Spinal cord (tissue), 10 donors: Measurements from ENCODE around the gene RECQL5. TPM values are rescaled to one million over a fixed set of nuclear protein-coding genes. Genes with fewer than 3 reads are reported as not detected.
A peak's percentile ranks its signal among the peaks of the same experiment; 100 is the strongest.

ENCODE experiments used
- DNase-seq, 6 donors: peaks; one replicate each; pipeline versions ENCODE4 v3.0.0 to v3.0.0-alpha.2; 2013 to 2015; ENCODE audit warnings: low spot score in 6 of 6, low read depth in 4 of 6
- H3K27ac ChIP-seq: one replicate; pipeline ENCODE4 v1.5.1; 2013; ENCODE audit warnings: low read depth, low read length, control low read depth
- H3K27me3 ChIP-seq: one replicate; pipeline ENCODE4 v1.6.1; 2013; ENCODE audit warnings: low read length; ENCODE audit not compliant: control insufficient read depth, insufficient read depth
- H3K36me3 ChIP-seq: one replicate; pipeline ENCODE4 v1.6.1; 2013; ENCODE audit warnings: low read length; ENCODE audit not compliant: control insufficient read depth, insufficient read depth
- H3K4me1 ChIP-seq: one replicate; pipeline ENCODE4 v1.6.1; 2013; ENCODE audit warnings: low read length; ENCODE audit not compliant: control insufficient read depth, insufficient read depth
- H3K4me3 ChIP-seq: one replicate; pipeline ENCODE4 v1.5.1; 2013; ENCODE audit warnings: low read depth, low read length, control low read depth
- H3K9me3 ChIP-seq: one replicate; pipeline ENCODE4 v1.6.1; 2013; ENCODE audit warnings: low read length; ENCODE audit not compliant: control insufficient read depth, insufficient read depth
- WGBS: methylation state at CpG from one replicate; pipeline ENCODE4 v1.1.5; 2013; ENCODE audit warnings: missing lambda C conversion rate; ENCODE audit not compliant: insufficient coverage; 5-methylcytosine and 5-hydroxymethylcytosine counted together
- polyA plus RNA-seq, 2 donors: library from polyadenylated mRNA; unstranded; fragments of 120-200 nt; gene quantifications; one replicate each; pipeline ENCODE4 v1.2.1, GENCODE V29; 2013; ENCODE audit not compliant: insufficient read length in 2 of 2
- total RNA-seq, 2 donors: library from RNA; depleted of rRNA in 1 of 2; stranded (reverse); fragments of 120-200 nt in 1 of 2; fragments of >200 nt in 1 of 2; gene quantifications; one replicate each; pipeline versions ENCODE4 v1.2.3 to v1.2.4, GENCODE V29; 2013 to 2014
- donor health status: healthy.

The RECQL5 gene
- total and polyA plus RNA-seq, 4 donors, result 10.2 to 36.5 (median 28.7) TPM

- H3K9me3 ChIP-seq, result no peaks in the 10 kb centered on the region
- no peak overlapping the region for H3K4me3 ChIP-seq
- DNase-seq, result no peak
- no peaks in the 10 kb centered on the region for H3K27me3 ChIP-seq
- peaks cover 79% of the 10 kb centered on the region for H3K36me3 ChIP-seq
- H3K27ac ChIP-seq, result peak overlapping the region; percentile 75
- peaks cover 72% of the 10 kb centered on the region for H3K4me1 ChIP-seq
- WGBS, result 63% methylated on average over 2 of the region's 3 CpGs
Measured at GRCh38 chr17:75698659-75699058, 31.7 kb upstream of the RECQL5 start.

DNA sequence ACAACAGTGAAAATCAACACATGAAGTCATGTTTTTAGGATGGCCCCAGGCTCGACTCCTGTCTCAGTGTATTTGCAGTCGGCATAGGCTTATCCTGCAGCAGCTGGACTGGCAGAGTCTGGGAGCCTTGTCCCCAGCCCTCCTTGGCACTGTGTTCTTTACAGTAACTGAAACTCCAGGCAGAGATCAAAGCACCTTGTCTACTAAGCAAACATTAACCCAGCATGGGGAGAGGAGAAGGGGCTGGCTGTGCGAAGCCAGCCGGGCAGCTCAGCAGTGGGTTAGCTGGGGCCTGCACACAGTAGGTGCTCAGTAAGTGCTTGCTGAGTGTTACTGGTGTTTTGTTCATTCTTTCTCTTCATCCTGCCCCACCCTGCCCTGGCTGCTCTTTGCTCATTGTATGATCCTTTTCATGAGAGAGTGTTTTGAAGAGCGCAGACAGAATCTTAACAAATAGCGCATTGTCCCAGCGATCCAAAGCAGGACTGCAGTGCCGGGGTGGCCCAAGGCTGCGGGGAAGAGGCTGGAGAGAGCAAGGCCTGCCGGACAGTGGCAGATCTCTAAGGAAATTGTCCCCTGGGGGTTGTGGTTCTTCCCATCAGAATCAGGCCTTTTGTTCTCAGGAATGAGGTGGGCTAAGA lies 30.8 kb upstream of the RECQL5 start:
- peaks cover 75% of the 10 kb centered on the region for H3K36me3 ChIP-seq
- peak in 1 of 6 donors; percentile 59 for DNase-seq
- WGBS, result 49% methylated on average over 8 of the region's 10 CpGs
- peak overlapping the region; percentile 75 for H3K27ac ChIP-seq
- H3K4me1 ChIP-seq, result peaks cover 81% of the 10 kb centered on the region
- H3K9me3 ChIP-seq, result no peaks in the 10 kb centered on the region
- H3K4me3 ChIP-seq, result no peak overlapping the region
- H3K27me3 ChIP-seq, result no peaks in the 10 kb centered on the region

GRCh38 chr17:75695830-75696271 lies 28.9 kb upstream of the RECQL5 start:
- Histone ChIP-seq H3K4me1 (peaks cover 96% of the 10 kb centered on the region), H3K4me3 (no peak overlapping the region), H3K27ac (peak overlapping the region; percentile 99), H3K36me3 (peaks cover 62% of the 10 kb centered on the region), H3K27me3 (no peaks in the 10 kb centered on the region), H3K9me3 (no peaks in the 10 kb centered on the region)
- WGBS, result 45% methylated on average over 12 of the region's 12 CpGs
- peak in 1 of 6 donors; percentile 58 for DNase-seq

DNA sequence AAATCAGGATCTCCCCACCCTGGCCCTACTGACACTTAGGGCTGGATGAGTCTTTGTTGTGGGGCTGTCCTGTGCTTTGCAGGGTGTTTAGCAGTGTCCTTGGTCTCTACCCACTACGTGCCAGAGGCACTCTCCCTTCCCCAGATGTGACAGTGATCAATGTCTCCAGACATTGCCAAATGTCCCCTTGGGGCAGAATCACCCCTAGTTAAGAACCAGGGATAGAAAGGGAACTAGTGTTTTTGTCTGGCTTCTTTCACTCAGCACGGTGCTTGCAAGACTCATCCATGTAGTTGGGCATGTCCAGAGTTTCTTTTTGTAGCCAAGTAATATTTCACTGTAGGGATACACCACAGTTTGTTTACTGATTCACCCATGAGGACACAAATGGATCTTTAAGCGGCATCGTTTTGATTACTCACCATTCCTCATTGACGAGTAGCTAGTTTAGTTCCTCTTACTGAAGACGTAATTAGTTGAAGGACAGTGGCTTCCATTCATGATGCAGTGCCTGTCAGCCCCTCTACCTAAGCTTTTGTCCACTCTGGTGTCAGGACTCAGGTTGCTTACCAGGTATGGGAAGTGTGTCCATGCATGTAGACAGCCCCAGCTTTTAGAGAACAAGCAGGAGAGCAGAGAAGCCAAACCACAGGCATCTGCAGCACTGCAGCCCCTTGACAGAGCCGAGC lies 28.3 kb upstream of the RECQL5 start:
- DNase-seq, result peak in 1 of 6 donors; percentile 43
- Histone ChIP-seq H3K4me1 (peaks cover 96% of the 10 kb centered on the region), H3K27ac (peak overlapping the region; percentile 99), H3K9me3 (no peaks in the 10 kb centered on the region), H3K4me3 (no peak overlapping the region), H3K36me3 (peaks cover 60% of the 10 kb centered on the region), H3K27me3 (no peaks in the 10 kb centered on the region)
- 58% methylated on average over 2 of the region's 7 CpGs for WGBS

DNA sequence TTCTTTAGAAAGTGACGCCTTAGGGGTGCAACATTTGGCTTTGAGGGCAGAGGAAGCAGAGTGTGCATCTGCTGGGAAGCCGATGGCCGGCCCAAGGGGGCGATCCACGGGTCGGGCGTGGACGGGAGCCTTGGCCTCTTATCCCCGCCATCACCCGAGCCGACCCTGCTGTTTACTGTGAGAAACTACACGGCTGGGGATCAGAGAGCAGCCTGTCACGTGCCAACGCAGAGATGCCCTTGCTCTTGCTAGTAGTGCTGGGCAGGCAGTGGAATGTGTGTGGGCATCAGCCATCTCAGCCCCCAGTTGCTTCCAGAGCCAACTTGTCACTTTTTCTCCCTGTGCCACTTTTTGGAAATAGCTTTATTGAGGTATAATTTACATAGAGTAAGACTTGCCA lies 27.6 kb upstream of the RECQL5 start:
- 13% methylated on average over 9 of the region's 14 CpGs for WGBS
- peaks cover 92% of the 10 kb centered on the region for H3K4me1 ChIP-seq
- H3K27ac ChIP-seq, result peak overlapping the region; percentile 99

DNA sequence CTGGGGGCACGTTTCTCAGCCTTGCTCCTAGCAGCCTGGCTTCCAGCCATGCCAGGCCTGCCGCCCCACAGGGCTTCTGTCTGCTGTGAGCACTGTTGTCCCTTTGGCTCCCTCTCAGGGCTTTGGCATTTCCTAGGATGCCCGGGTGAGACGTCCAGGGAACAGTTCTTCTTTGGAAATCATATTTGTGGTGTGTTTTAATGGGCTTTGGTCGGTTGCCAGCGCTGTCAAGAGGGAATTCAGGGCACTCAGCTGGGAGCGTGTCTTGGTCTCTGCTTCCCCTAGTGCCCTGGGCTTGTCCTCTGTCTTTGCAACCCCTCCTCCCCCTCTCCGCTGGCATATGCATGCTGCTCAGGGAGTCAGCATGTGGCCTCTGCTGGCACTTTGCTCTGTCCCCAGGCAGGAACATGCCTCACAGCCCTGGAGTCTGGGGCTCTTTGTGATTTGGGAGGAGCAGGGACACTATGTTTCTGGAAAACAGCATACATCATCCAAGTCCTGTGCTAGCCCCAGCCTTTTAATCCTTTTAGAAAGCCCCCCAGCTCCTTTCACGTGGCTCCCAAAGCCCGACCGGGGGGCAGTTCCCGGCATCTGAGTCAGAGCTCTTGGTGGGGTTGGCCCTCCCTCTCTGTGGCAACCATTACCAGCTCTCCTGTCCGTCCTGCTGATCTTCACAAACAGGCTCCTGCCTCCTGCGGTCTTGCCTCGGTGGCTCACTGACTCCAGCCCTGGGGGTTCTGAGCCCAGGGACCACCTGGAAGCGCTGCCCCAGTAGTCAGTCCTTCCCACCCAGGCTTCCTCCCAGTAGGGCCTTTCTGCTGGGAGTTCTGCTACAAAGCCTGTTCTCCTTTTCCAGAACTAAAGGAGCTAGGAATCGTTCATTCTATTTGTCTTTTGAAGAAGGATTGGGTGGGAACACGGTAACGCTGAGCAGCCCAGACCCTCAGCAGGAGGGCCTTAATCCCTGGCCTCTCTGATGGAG lies 26.8 kb upstream of the RECQL5 start:
- peak; percentile 80 to 96 (median 86) for DNase-seq
- H3K27ac ChIP-seq, result peak overlapping the region; percentile 99
- H3K27me3 ChIP-seq, result no peaks in the 10 kb centered on the region
- peaks cover 50% of the 10 kb centered on the region for H3K36me3 ChIP-seq
- no peak overlapping the region for H3K4me3 ChIP-seq
- peaks cover 92% of the 10 kb centered on the region for H3K4me1 ChIP-seq
- WGBS, result 20% methylated on average over 13 of the region's 19 CpGs
- H3K9me3 ChIP-seq, result no peaks in the 10 kb centered on the region

More for the DNA sequence above, 27.6 kb upstream of the RECQL5 start:
- no peak for DNase-seq
- Histone ChIP-seq H3K27me3 (no peaks in the 10 kb centered on the region), H3K4me3 (no peak overlapping the region), H3K9me3 (no peaks in the 10 kb centered on the region), H3K36me3 (peaks cover 56% of the 10 kb centered on the region)

DNA sequence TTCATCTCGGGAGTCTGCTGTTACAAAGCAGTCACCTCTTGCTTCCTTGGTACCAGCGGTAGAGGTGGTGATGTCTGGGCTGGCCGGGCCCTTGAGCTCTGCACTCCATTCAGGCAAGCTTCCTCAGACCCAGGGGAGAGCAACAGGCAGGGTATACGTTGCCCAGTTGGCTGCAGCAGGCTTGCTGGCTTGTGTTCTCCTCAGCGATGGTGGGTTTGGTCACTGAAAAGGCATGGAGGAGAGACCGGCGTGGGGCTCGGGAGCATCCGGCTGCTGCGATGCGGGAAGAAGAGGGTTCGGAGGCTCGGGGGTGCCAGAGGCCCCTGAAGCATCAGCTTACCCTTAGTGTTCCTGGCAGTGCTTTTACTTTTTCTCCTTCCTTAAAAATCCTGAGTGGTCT lies 26.0 kb upstream of the RECQL5 start:
- H3K27ac ChIP-seq, result peak overlapping the region; percentile 99
- H3K4me1 ChIP-seq, result peaks cover 92% of the 10 kb centered on the region
- WGBS, result 27% methylated on average over 11 of the region's 13 CpGs
- H3K9me3 ChIP-seq, result no peaks in the 10 kb centered on the region
- H3K36me3 ChIP-seq, result peaks cover 48% of the 10 kb centered on the region
- H3K4me3 ChIP-seq, result no peak overlapping the region
- no peaks in the 10 kb centered on the region for H3K27me3 ChIP-seq
- peak in 2 of 6 donors; percentile 49 to 66 for DNase-seq

DNA sequence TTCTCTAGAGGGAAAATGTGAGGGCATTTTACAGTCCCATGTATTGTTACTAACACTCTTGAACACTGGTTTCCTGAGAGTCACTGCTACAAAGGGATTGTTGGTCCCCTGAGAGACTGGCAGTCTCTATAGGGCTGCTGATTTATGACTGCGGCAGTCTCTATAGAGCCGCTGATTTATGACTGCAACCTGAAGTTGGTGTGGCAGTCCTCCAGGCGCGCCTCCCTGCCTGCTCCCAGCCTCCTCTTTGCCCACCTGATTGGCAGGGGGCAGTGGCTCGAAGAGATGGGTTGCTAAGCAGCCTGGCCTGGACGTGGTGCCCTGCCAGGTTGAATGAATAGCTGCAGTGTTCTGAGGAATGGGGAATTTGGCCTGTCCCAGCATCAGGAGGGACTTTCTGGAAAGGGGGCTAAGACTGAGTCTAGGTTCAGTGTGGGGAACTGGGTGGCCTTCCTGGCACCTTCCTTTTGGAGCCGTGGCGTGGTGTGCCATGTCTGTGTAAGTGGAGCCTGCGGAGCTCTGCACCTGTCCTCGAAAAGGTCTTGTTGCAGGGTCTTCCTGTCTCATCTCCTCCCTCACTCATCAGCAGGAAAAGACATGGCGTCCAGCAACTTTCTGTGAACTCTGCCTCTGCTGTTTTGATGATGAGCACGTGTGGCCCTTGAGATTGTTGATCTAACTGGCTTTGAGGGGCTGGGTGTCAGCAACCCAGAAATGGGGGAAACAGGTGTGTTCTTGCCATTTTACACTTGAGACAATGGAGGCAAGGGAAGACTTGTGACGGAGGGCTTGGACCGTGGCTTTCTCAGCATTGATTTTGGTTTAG lies 25.1 kb upstream of the RECQL5 start:
- H3K27ac ChIP-seq, result peak overlapping the region; percentile 99
- H3K27me3 ChIP-seq, result no peaks in the 10 kb centered on the region
- H3K9me3 ChIP-seq, result no peaks in the 10 kb centered on the region
- no peak overlapping the region for H3K4me3 ChIP-seq
- H3K36me3 ChIP-seq, result peaks cover 42% of the 10 kb centered on the region
- 25% methylated on average over 14 of the region's 14 CpGs for WGBS
- peaks cover 92% of the 10 kb centered on the region for H3K4me1 ChIP-seq
- peak in 5 of 6 donors; percentile 77 to 93 (median 83) for DNase-seq
